ENCODE measurements around the gene YPEL3. TPM values are rescaled to one million over a fixed set of nuclear protein-coding genes. Genes with fewer than 3 reads are reported as not detected.

The YPEL3 gene
- total RNA-seq, 1 experiment from 2014 or later = 6.7 TPM

- DNase-seq (ENCODE audit: low spot score) = no peak
Measured at GRCh38 chr16:30090610-30091331, 5.2 kb downstream of the YPEL3 start.

- DNase-seq (ENCODE audit: low spot score) = no peak
Measured at GRCh38 chr16:30088832-30089624, 7.0 kb downstream of the YPEL3 start.

- DNase-seq (ENCODE audit: low spot score) = no peak
Measured at GRCh38 chr16:30088237-30088831, 7.7 kb downstream of the YPEL3 start.

GRCh38 chr16:30087181-30087898 is 8.7 kb downstream of the YPEL3 start:
- no peak for DNase-seq (ENCODE audit: low spot score)

GRCh38 chr16:30086291-30087140 is 9.5 kb downstream of the YPEL3 start:
- no peak for DNase-seq (ENCODE audit: low spot score)

- no peak for DNase-seq (ENCODE audit: low spot score)
Measured at GRCh38 chr16:30085820-30086219, 10.2 kb downstream of the YPEL3 start.

- no peak for DNase-seq (ENCODE audit: low spot score)
Measured at GRCh38 chr16:30085247-30085646, 10.8 kb downstream of the YPEL3 start.

DNA sequence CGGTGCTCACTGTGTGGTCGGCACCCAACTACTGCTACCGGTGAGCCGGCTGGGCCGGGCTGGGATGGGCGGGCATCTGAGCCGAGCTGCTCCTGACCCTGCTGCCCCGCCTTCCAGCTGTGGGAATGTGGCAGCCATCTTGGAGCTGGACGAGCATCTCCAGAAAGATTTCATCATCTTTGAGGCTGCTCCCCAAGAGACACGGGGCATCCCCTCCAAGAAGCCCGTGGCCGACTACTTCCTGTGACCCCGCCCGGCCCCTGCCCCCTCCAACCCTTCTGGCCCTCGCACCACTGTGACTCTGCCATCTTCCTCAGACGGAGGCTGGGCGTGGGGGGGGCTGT is 11.2 kb downstream of the YPEL3 start:
- no peak for DNase-seq (ENCODE audit: low spot score)

- DNase-seq (ENCODE audit: low spot score) = no peak
Measured at GRCh38 chr16:30084096-30084815, 11.8 kb downstream of the YPEL3 start.

DNA sequence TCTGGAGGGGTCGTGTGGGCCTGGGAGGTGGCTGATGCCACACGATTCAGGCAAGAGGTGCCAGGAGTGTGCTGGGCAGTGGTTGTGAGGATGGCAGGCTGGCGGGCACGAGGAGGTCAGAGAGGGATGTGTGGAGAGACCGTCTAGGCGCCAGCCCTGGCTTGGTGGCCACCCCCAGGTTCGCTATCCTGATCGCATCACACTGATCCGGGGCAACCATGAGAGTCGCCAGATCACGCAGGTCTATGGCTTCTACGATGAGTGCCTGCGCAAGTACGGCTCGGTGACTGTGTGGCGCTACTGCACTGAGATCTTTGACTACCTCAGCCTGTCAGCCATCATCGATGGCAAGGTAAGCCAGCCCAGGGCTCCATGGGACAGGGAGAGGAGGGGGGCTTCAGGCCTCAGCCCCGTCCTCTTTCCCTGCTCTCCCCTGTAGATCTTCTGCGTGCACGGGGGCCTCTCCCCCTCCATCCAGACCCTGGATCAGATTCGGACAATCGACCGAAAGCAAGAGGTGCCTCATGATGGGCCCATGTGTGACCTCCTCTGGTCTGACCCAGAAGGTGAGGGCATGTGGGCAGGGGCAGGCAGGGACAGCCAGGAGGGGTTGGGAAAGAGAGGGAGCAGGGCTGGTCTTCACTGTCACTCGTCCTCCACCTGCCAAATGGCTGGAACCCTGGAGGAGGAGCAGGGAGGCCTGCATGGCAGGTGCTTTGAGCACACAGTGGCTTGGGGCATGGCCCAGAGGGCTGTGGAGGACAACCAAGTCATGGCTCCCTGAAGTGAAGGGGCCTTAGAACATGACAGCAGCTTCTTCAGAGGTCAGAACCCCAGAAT is 12.6 kb downstream of the YPEL3 start:
- DNase-seq (ENCODE audit: low spot score) = no peak

DNA sequence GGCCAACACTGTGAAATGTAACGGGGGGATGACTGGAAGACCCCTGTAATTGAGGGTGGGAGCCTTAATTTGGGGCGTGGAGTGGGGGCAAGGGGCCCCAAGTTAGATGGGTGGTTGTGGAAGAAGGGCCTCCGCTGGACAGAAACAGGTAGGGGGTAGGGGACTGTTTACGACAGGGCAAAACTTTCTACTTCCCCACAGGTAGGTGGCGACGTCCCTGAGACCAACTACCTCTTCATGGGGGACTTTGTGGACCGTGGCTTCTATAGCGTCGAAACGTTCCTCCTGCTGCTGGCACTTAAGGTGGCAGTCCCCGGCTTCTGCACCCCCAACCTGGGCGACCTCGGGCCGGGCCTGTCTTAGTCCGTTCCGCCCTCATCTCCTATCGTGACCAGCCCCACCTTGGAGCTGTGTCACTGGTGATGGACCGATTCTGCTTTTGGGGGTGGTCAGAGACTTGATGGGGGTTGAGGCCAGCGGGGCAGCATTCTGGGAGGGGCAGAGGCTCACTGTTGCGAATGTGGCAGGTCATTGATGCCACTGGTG is 13.4 kb downstream of the YPEL3 start:
- DNase-seq (ENCODE audit: low spot score) = no peak

DNA sequence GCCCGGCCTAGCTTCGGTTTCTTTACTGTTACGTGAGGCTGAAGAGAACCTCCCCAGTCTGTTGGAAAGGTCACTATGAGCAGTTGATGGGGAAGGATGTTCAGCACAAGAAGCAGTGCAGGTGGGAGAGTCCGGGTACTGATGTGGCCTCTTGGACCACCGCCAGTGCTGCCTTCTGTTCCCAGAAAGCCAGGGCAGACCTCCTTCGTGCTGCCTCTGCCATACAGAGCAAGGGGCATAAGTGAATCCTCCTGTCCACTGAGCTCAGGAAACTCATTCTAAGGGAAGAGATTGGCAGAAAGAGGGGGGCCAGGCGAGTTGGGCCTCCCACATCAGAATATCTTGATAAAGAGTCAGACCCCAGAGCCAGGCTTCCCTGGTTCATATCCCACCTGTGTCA is 16.5 kb downstream of the YPEL3 start:
- no peak for DNase-seq (ENCODE audit: low spot score)

DNA sequence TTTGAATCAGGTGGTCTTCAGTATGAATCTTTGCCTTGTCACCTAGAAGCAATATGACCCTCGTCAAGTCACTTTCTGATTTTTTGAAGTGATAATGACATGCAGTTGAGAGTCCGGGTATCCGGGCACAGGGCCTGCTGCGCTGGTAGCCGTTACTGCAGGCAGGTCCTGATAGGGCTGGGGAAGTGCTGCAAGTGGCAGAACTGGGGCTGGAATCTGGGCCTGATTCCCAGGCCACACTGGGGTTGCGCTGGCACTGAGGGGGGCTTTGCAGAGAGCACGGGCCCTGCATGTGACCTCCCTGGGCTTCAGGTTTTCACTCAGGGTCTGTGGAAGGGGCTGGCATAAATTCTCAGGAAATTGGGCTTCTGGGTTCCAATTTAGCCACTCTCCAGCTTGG is 17.3 kb downstream of the YPEL3 start:
- no peak for DNase-seq (ENCODE audit: low spot score)

- DNase-seq (ENCODE audit: low spot score) = no peak
Measured at GRCh38 chr16:30077656-30078055, 18.4 kb downstream of the YPEL3 start.

DNA sequence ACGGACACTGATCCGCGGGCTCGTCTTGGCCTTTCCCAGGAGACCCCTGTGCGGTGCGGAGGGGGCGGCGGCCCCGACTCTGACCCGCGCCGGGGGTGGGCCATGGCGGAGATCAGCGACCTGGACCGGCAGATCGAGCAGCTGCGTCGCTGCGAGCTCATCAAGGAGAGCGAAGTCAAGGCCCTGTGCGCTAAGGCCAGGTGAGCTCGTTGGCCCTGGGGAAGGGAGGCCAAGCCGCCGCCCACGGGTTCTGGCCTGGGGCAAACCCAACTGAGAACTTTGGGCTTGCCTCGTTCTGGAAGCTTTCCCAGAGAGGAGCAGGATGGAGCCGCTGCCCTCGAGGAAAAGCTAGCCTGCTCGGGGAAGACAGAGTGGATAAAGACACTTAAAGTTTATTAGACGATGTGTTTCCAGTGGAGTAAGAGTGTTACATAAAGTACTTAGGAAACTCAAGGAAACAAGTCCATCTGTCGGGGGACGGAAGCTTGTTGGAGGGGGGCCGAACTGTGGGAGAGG is 19.7 kb downstream of the YPEL3 start:
- DNase-seq (ENCODE audit: low spot score) = no peak

GRCh38 chr16:30075503-30076275 is 20.3 kb downstream of the YPEL3 start, which contains the start of gene PPP4C:
Gene PPP4C (plus strand): TSS chr16:30075994. CDS start chr16:30076378, 384 bp downstream.
- DNase-seq (ENCODE audit: low spot score) = peak; percentile 90

DNA sequence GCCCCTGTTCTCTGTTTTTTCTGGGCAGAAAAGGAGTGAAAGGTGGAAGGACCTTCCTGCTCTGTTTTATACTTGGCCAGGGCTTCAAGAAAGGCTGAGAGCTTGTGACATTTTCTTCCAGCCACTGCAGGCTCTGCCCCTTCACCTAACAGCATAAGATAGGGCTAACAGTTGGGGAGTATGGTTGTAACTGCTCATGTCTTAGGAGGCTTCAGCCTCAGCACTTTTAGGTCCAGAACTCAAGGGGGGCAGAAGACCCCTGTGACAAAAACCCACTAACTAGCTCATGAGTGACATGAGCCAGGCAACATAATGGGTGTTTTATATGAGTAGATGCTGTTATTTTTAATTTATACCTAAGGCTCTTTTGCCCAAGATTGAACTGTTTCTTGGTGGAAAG is 25.5 kb downstream of the YPEL3 start:
- no peak for DNase-seq (ENCODE audit: low spot score)
